BLaER1 treated with 17β-estradiol and CSF1 and Interleukin-3, amounts not matched to agents 10 nM and 100 nM (cell line): ENCODE data around the gene DVL1.

Experiments used
- H3K27ac ChIP-seq, 11 experiments: shearing (Covaris generic); formaldehyde crosslinking; 2 replicates each; pipeline ENCODE4 v1.8.1; 2022
- H3K27me3 ChIP-seq, 11 experiments: shearing (Covaris generic); formaldehyde crosslinking; 2 replicates each; pipeline ENCODE4 v1.8.1; 2022
- H3K36me3 ChIP-seq, 11 experiments: shearing (Covaris generic); formaldehyde crosslinking; 2 replicates each; pipeline ENCODE4 v1.8.1; 2022
- H3K4me1 ChIP-seq, 10 experiments: shearing (Covaris generic); formaldehyde crosslinking; 2 replicates each; pipeline ENCODE4 v1.8.1; 2022
- H3K4me2 ChIP-seq, 11 experiments: shearing (Covaris generic); formaldehyde crosslinking; 2 replicates each; pipeline ENCODE4 v1.8.1; 2022
- H3K4me3 ChIP-seq, 10 experiments: shearing (Covaris generic); formaldehyde crosslinking; 2 replicates each; pipeline ENCODE4 v1.8.1; 2022
- H3K9ac ChIP-seq, 11 experiments: shearing (Covaris generic); formaldehyde crosslinking; 2 replicates each; pipeline ENCODE4 v1.8.1; 2022
- H3K9me3 ChIP-seq, 11 experiments: shearing (Covaris generic); formaldehyde crosslinking; replicated peaks in 1 of 11; 2 replicates each; pipeline ENCODE4 v1.8.1; 2022
- H4K20me1 ChIP-seq, 11 experiments: shearing (Covaris generic); formaldehyde crosslinking; 2 replicates each; pipeline ENCODE4 v1.8.1; 2022
- Cebpa-rat ChIP-seq, 11 experiments: shearing (Covaris generic); IDR thresholded peaks; 2 replicates each; pipeline ENCODE4 v1.8.1; 2022

Gene DVL1

DNA sequence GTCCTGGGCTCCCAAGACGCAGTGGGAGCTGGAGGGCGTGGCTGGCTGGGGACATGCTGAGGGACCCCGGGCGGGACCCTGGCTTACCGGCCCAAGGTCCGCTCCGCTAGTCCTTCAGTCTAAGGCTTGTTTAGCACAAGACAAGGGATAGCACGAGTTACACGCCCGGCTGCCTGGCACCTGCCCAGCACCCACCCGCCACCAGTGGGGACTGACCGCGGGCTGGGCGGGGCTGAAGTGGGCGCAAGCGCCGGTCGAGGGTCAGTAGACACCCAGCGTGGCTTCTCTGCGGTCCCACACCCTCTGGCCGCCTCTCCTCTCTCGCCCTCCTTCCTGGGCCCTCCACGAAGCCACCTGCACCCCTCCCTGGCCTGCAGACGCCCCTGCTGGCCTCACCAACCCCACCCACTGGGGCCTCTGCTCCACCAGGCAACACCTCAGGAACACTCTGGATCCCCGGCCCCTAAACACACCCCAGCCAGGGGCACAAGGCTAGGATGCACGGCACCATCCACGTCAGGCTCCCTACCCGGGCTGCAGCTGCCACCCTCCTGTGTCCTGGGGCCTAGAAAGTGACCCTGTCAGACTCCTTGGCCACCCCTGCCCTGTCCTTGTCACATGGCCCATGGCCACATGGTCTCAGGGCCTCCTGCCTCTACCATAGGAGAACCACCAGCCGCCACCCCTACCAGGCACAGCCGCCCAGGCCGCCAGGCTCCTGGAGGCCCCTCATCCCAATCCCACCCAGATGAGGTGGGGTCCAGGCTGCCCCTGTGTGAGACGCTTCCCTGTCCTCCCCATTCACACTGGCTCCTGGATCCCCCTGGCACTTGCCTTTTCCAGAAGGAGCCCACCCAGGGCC lies 12.1 kb downstream of the DVL1 start:
- Histone ChIP-seq H3K27me3 (no peaks in the 10 kb centered on the region), H3K27ac (no peak overlapping the region), H3K4me1 (peaks cover under 1 to 3% (median 2%) of the 10 kb centered on the region in 10 experiments; a peak in 17 of 20 replicates), H3K9me3 (no peaks in the 10 kb centered on the region), H3K36me3 (peaks cover 6 to 67% (median 48%) of the 10 kb centered on the region in 11 experiments; a peak in 20 of 22 replicates), H3K4me3 (no peak overlapping the region), H3K9ac (no peak overlapping the region), H3K4me2 (no peak overlapping the region), H4K20me1 (peaks cover 11 to 86% (median 34%) of the 10 kb centered on the region in 11 experiments; a peak in 20 of 22 replicates)
- no peak for TF ChIP-seq Cebpa-rat (IDR thresholded peaks at IDR 0.05)

DNA sequence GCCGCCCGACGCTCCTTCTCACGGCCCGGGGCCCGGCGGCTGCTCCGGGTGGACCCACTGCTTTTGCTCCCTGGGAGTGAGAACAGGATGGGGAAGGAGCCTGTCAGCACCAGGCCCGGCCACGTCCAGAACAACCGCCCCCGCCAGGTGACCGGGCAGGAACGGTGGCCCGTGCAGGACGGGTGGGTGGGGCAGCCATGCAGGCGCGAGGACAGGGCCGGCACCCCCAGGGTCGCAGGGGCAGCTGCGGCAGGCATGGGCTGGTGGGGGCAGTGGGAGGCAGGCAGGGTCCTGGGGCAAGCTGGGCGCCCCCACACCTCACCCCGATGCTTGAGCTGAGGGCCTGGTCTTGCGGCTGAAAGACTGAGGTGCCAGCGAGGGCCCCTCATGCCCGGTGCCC lies 12.8 kb downstream of the DVL1 start:
- no peak overlapping the region for H3K9ac ChIP-seq
- no peaks in the 10 kb centered on the region for H3K9me3 ChIP-seq
- peaks cover 6 to 61% (median 43%) of the 10 kb centered on the region in 11 experiments; a peak in 20 of 22 replicates for H3K36me3 ChIP-seq
- H4K20me1 ChIP-seq, result peaks cover 5 to 84% (median 27%) of the 10 kb centered on the region in 11 experiments; a peak in 17 of 22 replicates
- no peak overlapping the region for H3K4me3 ChIP-seq
- H3K4me2 ChIP-seq, result no peak overlapping the region
- H3K27me3 ChIP-seq, result no peaks in the 10 kb centered on the region
- no peak for TF ChIP-seq Cebpa-rat (IDR thresholded peaks at IDR 0.05)
- no peak overlapping the region for H3K27ac ChIP-seq
- H3K4me1 ChIP-seq, result no peaks in the 10 kb centered on the region

DNA sequence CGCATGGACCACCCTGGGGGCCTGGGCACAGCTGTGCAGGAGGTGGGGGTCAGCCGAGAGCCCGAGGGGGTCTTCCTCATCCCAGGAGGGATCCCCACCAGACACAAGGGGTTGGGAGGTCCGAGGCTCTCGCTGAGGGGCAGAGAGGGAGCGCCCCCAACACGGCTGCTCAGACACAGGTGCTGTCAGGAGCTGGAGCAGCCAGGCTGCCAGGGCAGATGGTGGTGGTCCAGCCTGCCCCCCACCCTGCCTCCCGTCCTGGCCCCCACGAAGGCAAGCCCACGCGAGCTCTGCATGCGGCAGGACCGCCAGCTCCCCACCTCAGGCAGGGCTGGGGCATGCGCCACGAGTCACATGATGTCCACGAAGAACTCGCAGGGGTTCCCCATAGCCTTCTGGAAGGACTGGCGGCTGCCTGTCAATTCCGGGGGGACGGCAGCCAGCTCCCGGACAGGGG lies 13.4 kb downstream of the DVL1 start:
- no peak overlapping the region for H3K9ac ChIP-seq
- no peak overlapping the region for H3K4me3 ChIP-seq
- H3K4me2 ChIP-seq, result no peak overlapping the region
- peaks cover 0 to 84% (median 27%) of the 10 kb centered on the region in 11 experiments; a peak in 14 of 22 replicates for H4K20me1 ChIP-seq
- H3K4me1 ChIP-seq, result peaks cover 0 to 5% (median under 1%) of the 10 kb centered on the region in 10 experiments; a peak in 6 of 20 replicates
- no peak overlapping the region for H3K27ac ChIP-seq
- H3K27me3 ChIP-seq, result no peaks in the 10 kb centered on the region
- no peak for TF ChIP-seq Cebpa-rat (IDR thresholded peaks at IDR 0.05)
- H3K36me3 ChIP-seq, result peaks cover 6 to 54% (median 37%) of the 10 kb centered on the region in 11 experiments; a peak in 20 of 22 replicates
- H3K9me3 ChIP-seq, result no peaks in the 10 kb centered on the region

GRCh38 chr1:1335283-1335682 lies 13.9 kb downstream of the DVL1 start:
- Histone ChIP-seq H3K4me1 (peaks cover 0 to 7% (median 6%) of the 10 kb centered on the region in 10 experiments; a peak in 11 of 20 replicates), H4K20me1 (peaks cover 0 to 84% (median 27%) of the 10 kb centered on the region in 11 experiments; a peak in 14 of 22 replicates), H3K27me3 (no peaks in the 10 kb centered on the region), H3K9me3 (no peaks in the 10 kb centered on the region), H3K4me2 (no peak overlapping the region), H3K36me3 (peaks cover 6 to 49% (median 32%) of the 10 kb centered on the region in 11 experiments; a peak in 20 of 22 replicates), H3K9ac (no peak overlapping the region), H3K27ac (no peak overlapping the region), H3K4me3 (no peak overlapping the region)
- no peak for TF ChIP-seq Cebpa-rat (IDR thresholded peaks at IDR 0.05)

GRCh38 chr1:1334835-1335234 lies 14.4 kb downstream of the DVL1 start:
- Histone ChIP-seq H3K9ac (no peak overlapping the region), H3K27ac (no peak overlapping the region), H3K36me3 (peaks cover 6 to 45% (median 28%) of the 10 kb centered on the region in 11 experiments; a peak in 19 of 22 replicates), H3K4me2 (no peak overlapping the region), H4K20me1 (peaks cover 0 to 85% (median 29%) of the 10 kb centered on the region in 11 experiments; a peak in 13 of 22 replicates), H3K4me3 (no peak overlapping the region), H3K4me1 (peaks cover 0 to 11% (median 8%) of the 10 kb centered on the region in 10 experiments; a peak in 11 of 20 replicates), H3K9me3 (no peaks in the 10 kb centered on the region), H3K27me3 (no peaks in the 10 kb centered on the region)
- no peak for TF ChIP-seq Cebpa-rat (IDR thresholded peaks at IDR 0.05)

DNA sequence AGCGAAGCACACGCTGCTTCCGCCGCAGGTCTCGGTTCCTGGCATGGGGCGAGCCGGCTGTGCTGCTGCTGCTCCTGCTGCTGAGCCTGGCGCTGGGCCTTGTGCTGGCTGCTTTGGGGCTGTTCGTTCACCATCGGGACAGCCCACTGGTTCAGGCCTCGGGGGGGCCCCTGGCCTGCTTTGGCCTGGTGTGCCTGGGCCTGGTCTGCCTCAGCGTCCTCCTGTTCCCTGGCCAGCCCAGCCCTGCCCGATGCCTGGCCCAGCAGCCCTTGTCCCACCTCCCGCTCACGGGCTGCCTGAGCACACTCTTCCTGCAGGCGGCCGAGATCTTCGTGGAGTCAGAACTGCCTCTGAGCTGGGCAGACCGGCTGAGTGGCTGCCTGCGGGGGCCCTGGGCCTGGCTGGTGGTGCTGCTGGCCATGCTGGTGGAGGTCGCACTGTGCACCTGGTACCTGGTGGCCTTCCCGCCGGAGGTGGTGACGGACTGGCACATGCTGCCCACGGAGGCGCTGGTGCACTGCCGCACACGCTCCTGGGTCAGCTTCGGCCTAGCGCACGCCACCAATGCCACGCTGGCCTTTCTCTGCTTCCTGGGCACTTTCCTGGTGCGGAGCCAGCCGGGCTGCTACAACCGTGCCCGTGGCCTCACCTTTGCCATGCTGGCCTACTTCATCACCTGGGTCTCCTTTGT lies 15.5 kb downstream of the DVL1 start:
- no peak overlapping the region for H3K4me3 ChIP-seq
- H3K36me3 ChIP-seq, result peaks cover 6 to 43% (median 25%) of the 10 kb centered on the region in 11 experiments; a peak in 20 of 22 replicates
- no peak for TF ChIP-seq Cebpa-rat (IDR thresholded peaks at IDR 0.05)
- H3K27me3 ChIP-seq, result no peaks in the 10 kb centered on the region
- H3K9me3 ChIP-seq, result no peaks in the 10 kb centered on the region
- H3K4me2 ChIP-seq, result no peak overlapping the region
- H4K20me1 ChIP-seq, result peaks cover 7 to 91% (median 41%) of the 10 kb centered on the region in 11 experiments; a peak in 17 of 22 replicates
- peaks cover 0 to 14% (median 8%) of the 10 kb centered on the region in 10 experiments; a peak in 12 of 20 replicates for H3K4me1 ChIP-seq
- no peak overlapping the region for H3K27ac ChIP-seq
- no peak overlapping the region for H3K9ac ChIP-seq

DNA sequence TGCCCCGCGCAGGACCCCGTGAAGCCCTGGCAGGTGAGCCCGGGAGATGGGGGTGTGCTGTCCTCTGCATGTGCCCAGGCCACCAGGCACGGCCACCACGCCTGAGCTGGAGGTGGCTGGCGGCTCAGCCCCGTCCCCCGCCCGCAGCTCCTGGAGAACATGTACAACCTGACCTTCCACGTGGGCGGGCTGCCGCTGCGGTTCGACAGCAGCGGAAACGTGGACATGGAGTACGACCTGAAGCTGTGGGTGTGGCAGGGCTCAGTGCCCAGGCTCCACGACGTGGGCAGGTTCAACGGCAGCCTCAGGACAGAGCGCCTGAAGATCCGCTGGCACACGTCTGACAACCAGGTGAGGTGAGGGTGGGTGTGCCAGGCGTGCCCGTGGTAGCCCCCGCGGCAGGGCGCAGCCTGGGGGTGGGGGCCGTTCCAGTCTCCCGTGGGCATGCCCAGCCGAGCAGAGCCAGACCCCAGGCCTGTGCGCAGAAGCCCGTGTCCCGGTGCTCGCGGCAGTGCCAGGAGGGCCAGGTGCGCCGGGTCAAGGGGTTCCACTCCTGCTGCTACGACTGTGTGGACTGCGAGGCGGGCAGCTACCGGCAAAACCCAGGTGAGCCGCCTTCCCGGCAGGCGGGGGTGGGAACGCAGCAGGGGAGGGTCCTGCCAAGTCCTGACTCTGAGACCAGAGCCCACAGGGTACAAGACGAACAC lies 16.3 kb downstream of the DVL1 start:
- Histone ChIP-seq H3K27ac (no peak overlapping the region), H3K9me3 (no peaks in the 10 kb centered on the region), H3K4me3 (no peak overlapping the region), H3K9ac (no peak overlapping the region), H3K36me3 (peaks cover 5 to 43% (median 26%) of the 10 kb centered on the region in 11 experiments; a peak in 19 of 22 replicates), H3K27me3 (no peaks in the 10 kb centered on the region), H3K4me2 (no peak overlapping the region), H3K4me1 (peaks cover 0 to 18% (median 12%) of the 10 kb centered on the region in 10 experiments; a peak in 14 of 20 replicates), H4K20me1 (peaks cover 13 to 95% (median 48%) of the 10 kb centered on the region in 11 experiments; a peak in 17 of 22 replicates)
- no peak for TF ChIP-seq Cebpa-rat (IDR thresholded peaks at IDR 0.05)

DNA sequence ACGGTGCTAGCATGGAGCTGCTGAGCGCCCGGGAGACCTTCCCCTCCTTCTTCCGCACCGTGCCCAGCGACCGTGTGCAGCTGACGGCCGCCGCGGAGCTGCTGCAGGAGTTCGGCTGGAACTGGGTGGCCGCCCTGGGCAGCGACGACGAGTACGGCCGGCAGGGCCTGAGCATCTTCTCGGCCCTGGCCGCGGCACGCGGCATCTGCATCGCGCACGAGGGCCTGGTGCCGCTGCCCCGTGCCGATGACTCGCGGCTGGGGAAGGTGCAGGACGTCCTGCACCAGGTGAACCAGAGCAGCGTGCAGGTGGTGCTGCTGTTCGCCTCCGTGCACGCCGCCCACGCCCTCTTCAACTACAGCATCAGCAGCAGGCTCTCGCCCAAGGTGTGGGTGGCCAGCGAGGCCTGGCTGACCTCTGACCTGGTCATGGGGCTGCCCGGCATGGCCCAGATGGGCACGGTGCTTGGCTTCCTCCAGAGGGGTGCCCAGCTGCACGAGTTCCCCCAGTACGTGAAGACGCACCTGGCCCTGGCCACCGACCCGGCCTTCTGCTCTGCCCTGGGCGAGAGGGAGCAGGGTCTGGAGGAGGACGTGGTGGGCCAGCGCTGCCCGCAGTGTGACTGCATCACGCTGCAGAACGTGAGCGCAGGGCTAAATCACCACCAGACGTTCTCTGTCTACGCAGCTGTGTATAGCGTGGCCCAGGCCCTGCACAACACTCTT lies 17.0 kb downstream of the DVL1 start:
- Histone ChIP-seq H3K27ac (no peak overlapping the region), H3K36me3 (peaks cover 12 to 46% (median 30%) of the 10 kb centered on the region in 11 experiments; a peak in 20 of 22 replicates), H4K20me1 (peaks cover 13 to 98% (median 56%) of the 10 kb centered on the region in 11 experiments; a peak in 18 of 22 replicates), H3K9me3 (no peaks in the 10 kb centered on the region), H3K27me3 (no peaks in the 10 kb centered on the region), H3K9ac (no peak overlapping the region), H3K4me1 (peaks cover 0 to 20% (median 13%) of the 10 kb centered on the region in 10 experiments; a peak in 14 of 20 replicates), H3K4me2 (no peak overlapping the region), H3K4me3 (no peak overlapping the region)
- TF ChIP-seq Cebpa-rat (IDR thresholded peaks at IDR 0.05), result no peak
